Measurements from ENCODE around the gene ZWINT. TPM values are rescaled to one million over a fixed set of nuclear protein-coding genes. Genes with fewer than 3 reads are reported as not detected.
A peak's percentile ranks its signal among the peaks of the same experiment; 100 is the strongest.

ZWINT gene, protein sequence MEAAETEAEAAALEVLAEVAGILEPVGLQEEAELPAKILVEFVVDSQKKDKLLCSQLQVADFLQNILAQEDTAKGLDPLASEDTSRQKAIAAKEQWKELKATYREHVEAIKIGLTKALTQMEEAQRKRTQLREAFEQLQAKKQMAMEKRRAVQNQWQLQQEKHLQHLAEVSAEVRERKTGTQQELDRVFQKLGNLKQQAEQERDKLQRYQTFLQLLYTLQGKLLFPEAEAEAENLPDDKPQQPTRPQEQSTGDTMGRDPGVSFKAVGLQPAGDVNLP
- total RNA-seq: 3.6 and 6.8 TPM in 2 replicates

DNA sequence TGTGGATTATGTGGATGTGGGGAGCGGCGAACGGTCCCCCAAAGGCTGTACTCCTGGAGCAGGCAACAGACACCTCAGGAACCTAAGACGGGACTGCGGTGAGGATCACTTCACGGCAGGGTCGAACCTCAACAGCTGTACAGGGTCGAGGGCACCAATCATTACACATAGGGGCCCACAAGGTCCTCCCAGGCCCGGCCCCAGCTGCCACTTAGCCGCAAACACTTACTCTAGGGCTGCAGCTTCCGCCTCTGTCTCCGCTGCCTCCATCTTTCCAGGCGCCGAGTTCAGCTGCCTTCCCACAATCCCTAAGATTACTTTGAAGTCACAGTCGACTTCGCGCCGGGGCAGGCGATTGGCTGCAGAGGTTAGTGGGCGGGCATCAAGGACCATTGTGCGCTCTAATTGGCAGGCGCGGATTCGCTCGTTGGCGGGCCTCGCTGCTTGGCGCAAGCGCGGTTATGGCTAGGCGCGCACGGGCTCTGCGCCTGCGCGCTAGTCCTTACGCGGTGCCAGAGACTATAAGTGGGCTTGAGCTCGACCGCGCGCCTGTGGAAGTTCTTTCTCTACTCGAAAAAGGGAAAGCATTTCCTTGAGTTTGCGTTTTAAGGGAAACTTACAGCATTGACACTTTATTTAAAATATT lies at the start of gene ZWINT:
Gene ZWINT (minus strand): TSS at position 293 of the 646 bp plus-strand sequence. CDS start 23 bp downstream, at position 270.
- Histone ChIP-seq H2AFZ (ENCODE audit: low read length) (peak within 1 kb of the TSS; percentile 99), H3K79me2 (ENCODE audit: insufficient read depth, low read length) (peaks cover 14% of the 10 kb centered on the region), H3K4me2 (ENCODE audit: insufficient read depth, low read length) (peak within 1 kb of the TSS; percentile 99), H3K36me3 (ENCODE audit: insufficient read depth, low read length) (peaks cover 4% of the 10 kb centered on the region), H3K27ac (ENCODE audit: low read depth, low read length) (peak within 1 kb of the TSS; percentile 64), H3K27me3 (ENCODE audit: insufficient read depth, low read length) (no peaks in the 10 kb centered on the region), H4K20me1 (ENCODE audit: insufficient read depth, low read length) (no peaks in the 10 kb centered on the region), H3K4me1 (ENCODE audit: insufficient read depth, low read length) (peaks cover 10% of the 10 kb centered on the region), H3K9me3 (ENCODE audit: low read depth, low read length) (no peaks in the 10 kb centered on the region), H3K4me3 (ENCODE audit: insufficient read depth, low read length) (peak within 1 kb of the TSS; percentile 82)
- TF ChIP-seq, protein P1, sequence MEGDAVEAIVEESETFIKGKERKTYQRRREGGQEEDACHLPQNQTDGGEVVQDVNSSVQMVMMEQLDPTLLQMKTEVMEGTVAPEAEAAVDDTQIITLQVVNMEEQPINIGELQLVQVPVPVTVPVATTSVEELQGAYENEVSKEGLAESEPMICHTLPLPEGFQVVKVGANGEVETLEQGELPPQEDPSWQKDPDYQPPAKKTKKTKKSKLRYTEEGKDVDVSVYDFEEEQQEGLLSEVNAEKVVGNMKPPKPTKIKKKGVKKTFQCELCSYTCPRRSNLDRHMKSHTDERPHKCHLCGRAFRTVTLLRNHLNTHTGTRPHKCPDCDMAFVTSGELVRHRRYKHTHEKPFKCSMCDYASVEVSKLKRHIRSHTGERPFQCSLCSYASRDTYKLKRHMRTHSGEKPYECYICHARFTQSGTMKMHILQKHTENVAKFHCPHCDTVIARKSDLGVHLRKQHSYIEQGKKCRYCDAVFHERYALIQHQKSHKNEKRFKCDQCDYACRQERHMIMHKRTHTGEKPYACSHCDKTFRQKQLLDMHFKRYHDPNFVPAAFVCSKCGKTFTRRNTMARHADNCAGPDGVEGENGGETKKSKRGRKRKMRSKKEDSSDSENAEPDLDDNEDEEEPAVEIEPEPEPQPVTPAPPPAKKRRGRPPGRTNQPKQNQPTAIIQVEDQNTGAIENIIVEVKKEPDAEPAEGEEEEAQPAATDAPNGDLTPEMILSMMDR (IDR thresholded peaks at IDR 0.05; ENCODE audit: extremely low read depth, low read depth, low read length): no peak
- DNase-seq (ENCODE audit: insufficient read length, low spot score, missing footprints): peak; percentile 90

DNA sequence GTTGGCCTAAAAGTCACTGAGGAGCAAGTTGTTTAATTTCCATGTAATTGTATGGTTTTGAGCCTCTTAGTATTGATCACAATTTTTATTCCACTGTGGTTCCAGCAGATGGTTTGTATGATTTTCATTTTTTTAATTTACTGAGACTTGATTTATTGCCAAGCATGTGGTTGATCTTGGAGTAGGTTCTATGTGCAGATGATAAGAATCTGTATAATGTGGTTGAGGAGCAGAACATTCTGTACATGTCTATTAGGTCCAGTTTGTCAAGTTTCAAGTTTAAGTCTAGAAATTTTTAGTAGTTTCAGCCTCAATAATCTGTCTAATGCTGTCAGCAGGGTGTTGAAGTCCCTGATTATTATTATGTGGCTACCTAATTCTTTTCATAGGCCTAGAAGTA lies 22.7 kb upstream of the ZWINT start:
- no peaks in the 10 kb centered on the region for H3K4me1 ChIP-seq (ENCODE audit: insufficient read depth, low read length)
- no peaks in the 10 kb centered on the region for H3K9me3 ChIP-seq (ENCODE audit: low read depth, low read length)
- H2AFZ ChIP-seq (ENCODE audit: low read length): no peak overlapping the region
- no peak overlapping the region for H3K4me3 ChIP-seq (ENCODE audit: insufficient read depth, low read length)
- TF ChIP-seq, protein P1 (IDR thresholded peaks at IDR 0.05; ENCODE audit: extremely low read depth, low read depth, low read length): no peak
- no peaks in the 10 kb centered on the region for H3K27me3 ChIP-seq (ENCODE audit: insufficient read depth, low read length)
- H4K20me1 ChIP-seq (ENCODE audit: insufficient read depth, low read length): no peaks in the 10 kb centered on the region
- H3K4me2 ChIP-seq (ENCODE audit: insufficient read depth, low read length): no peak overlapping the region
- no peak for DNase-seq (ENCODE audit: insufficient read length, low spot score, missing footprints)
- no peaks in the 10 kb centered on the region for H3K79me2 ChIP-seq (ENCODE audit: insufficient read depth, low read length)
- H3K36me3 ChIP-seq (ENCODE audit: insufficient read depth, low read length): no peaks in the 10 kb centered on the region
- H3K27ac ChIP-seq (ENCODE audit: low read depth, low read length): no peak overlapping the region

DNA sequence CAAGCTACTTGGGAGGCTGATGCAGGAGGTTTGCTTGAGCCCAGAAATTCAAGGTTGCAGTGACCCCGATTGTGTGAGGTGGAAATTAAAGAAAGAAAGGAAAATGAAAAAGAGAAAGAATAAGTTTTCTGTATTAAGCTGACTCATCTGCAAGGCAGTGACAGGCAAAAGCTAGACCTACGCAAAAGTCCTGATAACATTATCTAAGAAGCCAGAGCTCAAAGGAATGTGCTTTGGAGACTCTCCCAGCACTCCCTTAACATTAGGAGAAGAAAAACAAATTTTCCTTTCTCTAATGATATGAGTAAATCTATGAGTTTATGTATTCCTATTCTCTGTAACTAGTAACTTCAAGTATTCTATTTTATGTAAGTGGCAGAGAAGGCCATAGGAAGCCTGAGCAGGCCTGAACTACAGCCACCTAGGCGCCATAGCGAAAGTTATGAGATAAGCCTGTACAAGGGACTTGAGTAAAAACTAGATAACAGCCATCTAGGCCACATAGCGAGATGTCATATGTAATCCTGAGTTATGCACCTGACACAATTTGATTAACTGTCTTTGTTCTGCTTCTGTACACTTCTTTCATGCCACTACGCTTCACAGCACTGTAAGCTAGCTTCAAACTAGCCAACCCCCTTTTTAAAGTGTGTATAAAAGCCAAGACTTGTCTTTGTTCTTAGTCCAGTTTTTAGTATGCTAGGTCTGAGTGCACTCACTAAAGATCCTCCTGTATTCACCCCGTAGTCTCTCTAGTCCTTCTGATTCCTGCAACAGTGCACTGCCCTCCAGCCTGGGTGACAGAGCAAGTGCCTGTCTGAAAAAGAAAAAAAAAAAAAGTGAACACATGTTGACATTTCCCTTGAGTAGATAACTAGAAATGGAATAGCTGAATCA lies 9.4 kb upstream of the ZWINT start:
- no peaks in the 10 kb centered on the region for H3K4me1 ChIP-seq (ENCODE audit: insufficient read depth, low read length)
- H3K79me2 ChIP-seq (ENCODE audit: insufficient read depth, low read length): no peaks in the 10 kb centered on the region
- H4K20me1 ChIP-seq (ENCODE audit: insufficient read depth, low read length): no peaks in the 10 kb centered on the region
- H3K27me3 ChIP-seq (ENCODE audit: insufficient read depth, low read length): no peaks in the 10 kb centered on the region
- no peak overlapping the region for H3K4me3 ChIP-seq (ENCODE audit: insufficient read depth, low read length)
- TF ChIP-seq, protein P1 (IDR thresholded peaks at IDR 0.05; ENCODE audit: extremely low read depth, low read depth, low read length): no peak
- H2AFZ ChIP-seq (ENCODE audit: low read length): no peak overlapping the region
- no peak for DNase-seq (ENCODE audit: insufficient read length, low spot score, missing footprints)
- peaks cover 2% of the 10 kb centered on the region for H3K9me3 ChIP-seq (ENCODE audit: low read depth, low read length)
- H3K27ac ChIP-seq (ENCODE audit: low read depth, low read length): no peak overlapping the region
- no peak overlapping the region for H3K4me2 ChIP-seq (ENCODE audit: insufficient read depth, low read length)
- no peaks in the 10 kb centered on the region for H3K36me3 ChIP-seq (ENCODE audit: insufficient read depth, low read length)

Measured in osteoblast (primary cell).